ENCODE measurements around the gene TESMIN. TPM values are rescaled to one million over a fixed set of nuclear protein-coding genes. Genes with fewer than 3 reads are reported as not detected.

Gene TESMIN
- total RNA-seq, 1 donor: not detected

GRCh38 chr11:68688881-68689280 is 62.4 kb downstream of the TESMIN start:
- no peak for DNase-seq (ENCODE audit: low read depth)
- no peak overlapping the region for H3K4me3 ChIP-seq (ENCODE audit: low read depth, low read length)
- no peak for TF ChIP-seq CTCF (IDR thresholded peaks at IDR 0.05; ENCODE audit: insufficient read depth, low read length)

- H3K4me3 ChIP-seq (ENCODE audit: low read depth, low read length): no peak overlapping the region
- DNase-seq (ENCODE audit: low read depth): no peak
- TF ChIP-seq CTCF (IDR thresholded peaks at IDR 0.05; ENCODE audit: insufficient read depth, low read length): no peak
Measured at GRCh38 chr11:68687986-68688385, 63.3 kb downstream of the TESMIN start.

GRCh38 chr11:68687311-68687710 is 64.0 kb downstream of the TESMIN start:
- no peak for TF ChIP-seq CTCF (IDR thresholded peaks at IDR 0.05; ENCODE audit: insufficient read depth, low read length)
- H3K4me3 ChIP-seq (ENCODE audit: low read depth, low read length): no peak overlapping the region
- DNase-seq (ENCODE audit: low read depth): no peak

GRCh38 chr11:68686486-68686885 is 64.8 kb downstream of the TESMIN start:
- no peak for DNase-seq (ENCODE audit: low read depth)
- no peak for TF ChIP-seq CTCF (IDR thresholded peaks at IDR 0.05; ENCODE audit: insufficient read depth, low read length)
- no peak overlapping the region for H3K4me3 ChIP-seq (ENCODE audit: low read depth, low read length)

GRCh38 chr11:68685656-68686380 is 65.5 kb downstream of the TESMIN start:
- H3K4me3 ChIP-seq (ENCODE audit: low read depth, low read length): no peak overlapping the region
- no peak for TF ChIP-seq CTCF (IDR thresholded peaks at IDR 0.05; ENCODE audit: insufficient read depth, low read length)
- no peak for DNase-seq (ENCODE audit: low read depth)

GRCh38 chr11:68684385-68685356 is 66.6 kb downstream of the TESMIN start, which contains the start of gene GAL:
GAL (plus strand) TSS chr11:68684544; CDS start chr11:68684924, 380 bp downstream.
- no peak for TF ChIP-seq CTCF (IDR thresholded peaks at IDR 0.05; ENCODE audit: insufficient read depth, low read length)
- DNase-seq (ENCODE audit: low read depth): no peak
- no peak within 1 kb of the TSS for H3K4me3 ChIP-seq (ENCODE audit: low read depth, low read length)
